ENCODE results near the gene CCDC174. TPM values are rescaled to one million over a fixed set of nuclear protein-coding genes. Genes with fewer than 3 reads are reported as not detected.

The CCDC174 gene
- total RNA-seq, 2 donors from 2014 or later, result 26.9 to 55.9 TPM

GRCh38 chr3:14703128-14703750 lies 51.7 kb downstream of the CCDC174 start:
- no peaks in the 10 kb centered on the region for H3K4me1 Mint-ChIP-seq
- no peak overlapping the region for H3K27ac Mint-ChIP-seq
- no peaks in the 10 kb centered on the region for H3K36me3 Mint-ChIP-seq (ENCODE audit: low read depth)
- no peaks in the 10 kb centered on the region for H3K9me3 ChIP-seq (ENCODE audit: control insufficient read depth, low read length, poor library complexity, severe bottlenecking)
- peaks cover 38% of the 10 kb centered on the region for H3K27me3 Mint-ChIP-seq
- no peak overlapping the region for H3K4me3 Mint-ChIP-seq
- ATAC-seq (no peak), DNase-seq (no peak)

- H3K27ac Mint-ChIP-seq, result no peak overlapping the region
- no peaks in the 10 kb centered on the region for H3K4me1 Mint-ChIP-seq
- ATAC-seq, result no peak
- no peak overlapping the region for H3K4me3 Mint-ChIP-seq
- H3K27me3 Mint-ChIP-seq, result peaks cover 37% of the 10 kb centered on the region
- no peaks in the 10 kb centered on the region for H3K9me3 ChIP-seq (ENCODE audit: control insufficient read depth, low read length, poor library complexity, severe bottlenecking)
- DNase-seq, result no peak
- no peaks in the 10 kb centered on the region for H3K36me3 Mint-ChIP-seq (ENCODE audit: low read depth)
These were observed 52.2 kb downstream of the CCDC174 start for GRCh38 chr3:14703791-14704190.

- Mint-ChIP-seq H3K4me1 (no peaks in the 10 kb centered on the region), H3K27me3 (peaks cover 27% of the 10 kb centered on the region), H3K36me3 (ENCODE audit: low read depth) (no peaks in the 10 kb centered on the region), H3K4me3 (no peak overlapping the region), H3K27ac (no peak overlapping the region)
- no peak for ATAC-seq
- H3K9me3 ChIP-seq (ENCODE audit: control insufficient read depth, low read length, poor library complexity, severe bottlenecking), result no peaks in the 10 kb centered on the region
- DNase-seq, result no peak
These were observed 54.5 kb downstream of the CCDC174 start for GRCh38 chr3:14706096-14706495.

- ATAC-seq (no peak), DNase-seq (no peak)
- no peak overlapping the region for H3K4me3 Mint-ChIP-seq
- H3K27me3 Mint-ChIP-seq, result peaks cover 25% of the 10 kb centered on the region
- H3K4me1 Mint-ChIP-seq, result peaks cover 2% of the 10 kb centered on the region
- no peak overlapping the region for H3K27ac Mint-ChIP-seq
- no peaks in the 10 kb centered on the region for H3K9me3 ChIP-seq (ENCODE audit: control insufficient read depth, low read length, poor library complexity, severe bottlenecking)
- peaks cover 2% of the 10 kb centered on the region for H3K36me3 Mint-ChIP-seq (ENCODE audit: low read depth)
These were observed 65.0 kb downstream of the CCDC174 start for GRCh38 chr3:14716591-14716990.

- H3K27ac Mint-ChIP-seq, result no peak overlapping the region
- H3K36me3 Mint-ChIP-seq (ENCODE audit: low read depth), result no peaks in the 10 kb centered on the region
- peaks cover 2% of the 10 kb centered on the region for H3K4me1 Mint-ChIP-seq
- H3K9me3 ChIP-seq (ENCODE audit: control insufficient read depth, low read length, poor library complexity, severe bottlenecking), result no peaks in the 10 kb centered on the region
- DNase-seq (no peak), ATAC-seq (no peak)
- H3K27me3 Mint-ChIP-seq, result peaks cover 30% of the 10 kb centered on the region
- H3K4me3 Mint-ChIP-seq, result no peak overlapping the region
These were observed 65.7 kb downstream of the CCDC174 start for GRCh38 chr3:14717307-14717706.

GRCh38 chr3:14718539-14718938 lies 67.0 kb downstream of the CCDC174 start:
- Mint-ChIP-seq H3K4me3 (no peak overlapping the region), H3K27me3 (peaks cover 38% of the 10 kb centered on the region), H3K27ac (no peak overlapping the region), H3K4me1 (peaks cover 2% of the 10 kb centered on the region), H3K36me3 (ENCODE audit: low read depth) (no peaks in the 10 kb centered on the region)
- no peak for ATAC-seq
- H3K9me3 ChIP-seq (ENCODE audit: control insufficient read depth, low read length, poor library complexity, severe bottlenecking), result no peaks in the 10 kb centered on the region
- no peak for DNase-seq

- Mint-ChIP-seq H3K4me1 (peaks cover 2% of the 10 kb centered on the region), H3K27ac (no peak overlapping the region), H3K36me3 (ENCODE audit: low read depth) (no peaks in the 10 kb centered on the region), H3K4me3 (no peak overlapping the region), H3K27me3 (peaks cover 38% of the 10 kb centered on the region)
- H3K9me3 ChIP-seq (ENCODE audit: control insufficient read depth, low read length, poor library complexity, severe bottlenecking), result no peaks in the 10 kb centered on the region
- ATAC-seq, result no peak
- no peak for DNase-seq
These were observed 67.4 kb downstream of the CCDC174 start for GRCh38 chr3:14719006-14719405.

- Mint-ChIP-seq H3K27me3 (peaks cover 43% of the 10 kb centered on the region), H3K4me3 (no peak overlapping the region), H3K4me1 (peaks cover 2% of the 10 kb centered on the region), H3K36me3 (ENCODE audit: low read depth) (no peaks in the 10 kb centered on the region), H3K27ac (no peak overlapping the region)
- H3K9me3 ChIP-seq (ENCODE audit: control insufficient read depth, low read length, poor library complexity, severe bottlenecking), result no peaks in the 10 kb centered on the region
- no peak for ATAC-seq
- DNase-seq, result no peak
These were observed 69.7 kb downstream of the CCDC174 start for GRCh38 chr3:14721126-14721864.

Other genes with a start within 250 kb of the CCDC174 start
- 10 to 100 TPM; 51.8 to 68.6 TPM for gene SLC6A6, start 249.2 kb upstream of the CCDC174 start, total RNA-seq
- under 1 TPM in 1 of 2 donors, not detected in 1; 0.10 TPM for gene GRIP2, start 111.4 kb upstream of the CCDC174 start, total RNA-seq
- gene C3orf20, start 23.4 kb downstream of the CCDC174 start, total RNA-seq, result under 1 TPM; 0.12 to 0.42 TPM
- gene FGD5, start 167.2 kb downstream of the CCDC174 start, total RNA-seq, result not detected